Measurements from ENCODE around the gene AGAP5.
"Not testable (repeated sequence)": the region's sequence is repeated elsewhere in the genome, so short reads cannot be mapped to it uniquely, and the experiment has no call there.

AGAP5 gene

DNA sequence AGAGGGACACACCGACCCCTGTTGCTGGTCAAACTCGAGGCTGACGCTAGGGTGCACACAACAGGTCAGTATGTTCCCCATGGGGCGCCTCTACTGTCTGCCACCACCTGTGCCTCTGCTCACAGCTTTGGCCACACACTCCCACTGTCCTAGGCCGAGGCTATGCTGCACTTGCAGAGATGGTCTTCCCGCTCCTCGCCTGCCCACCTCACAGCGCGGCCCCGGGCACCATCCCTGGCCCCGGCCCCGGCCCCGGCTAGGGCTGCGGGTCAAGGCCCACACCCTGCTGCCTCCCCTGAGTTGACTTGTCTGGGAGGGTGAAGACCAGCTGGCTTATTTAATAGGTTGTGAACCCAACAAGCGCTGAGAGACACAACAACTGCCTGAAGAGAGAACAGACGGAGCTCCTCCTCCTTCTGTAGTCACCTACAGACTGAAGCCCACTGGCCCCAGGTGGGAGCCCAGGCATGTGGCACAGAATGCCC, at the start of gene AGAP5:
AGAP5 (minus strand) TSS at position 435 of the 485 bp plus-strand sequence; CDS start at position 81, 354 bp downstream.
- not testable (repeated sequence) for DNase-seq (ENCODE audit: low read depth)

DNA sequence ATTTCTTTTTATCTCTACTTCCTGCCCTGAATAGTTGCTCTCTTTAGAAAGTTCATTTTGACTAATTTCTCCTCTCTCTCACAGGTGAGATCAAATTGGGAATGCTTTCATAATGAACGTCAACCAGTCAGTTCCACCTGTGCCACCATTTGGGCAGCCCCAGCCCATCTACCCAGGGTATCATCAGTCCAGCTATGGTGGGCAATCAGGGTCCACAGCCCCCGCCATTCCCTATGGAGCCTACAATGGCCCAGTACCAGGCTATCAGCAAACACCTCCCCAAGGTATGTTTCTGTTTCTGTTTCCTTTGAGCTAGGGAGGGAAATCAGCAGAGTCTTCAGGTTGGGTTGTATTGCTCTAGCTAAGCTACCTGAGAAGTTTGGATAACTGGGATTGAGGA, 48.8 kb upstream of the AGAP5 start:
- DNase-seq (ENCODE audit: low read depth): no peak

DNA sequence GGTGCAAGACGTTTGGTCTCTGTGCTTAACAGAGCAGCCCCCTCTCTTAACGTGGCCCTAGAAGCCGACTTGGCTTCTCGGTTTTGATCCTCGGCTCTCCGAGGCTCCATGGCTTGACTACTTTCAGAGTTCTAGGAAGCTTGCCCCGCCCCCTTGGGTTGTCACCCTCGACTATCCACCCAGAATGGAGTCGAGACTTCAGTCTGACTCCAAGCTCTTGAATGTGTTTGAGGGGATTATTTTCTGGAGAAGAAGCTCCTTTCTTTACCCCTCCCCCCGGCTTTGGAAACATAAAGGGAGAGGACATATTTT, 46.7 kb upstream of the AGAP5 start:
- peak; percentile 31 for DNase-seq (ENCODE audit: low read depth)

DNA sequence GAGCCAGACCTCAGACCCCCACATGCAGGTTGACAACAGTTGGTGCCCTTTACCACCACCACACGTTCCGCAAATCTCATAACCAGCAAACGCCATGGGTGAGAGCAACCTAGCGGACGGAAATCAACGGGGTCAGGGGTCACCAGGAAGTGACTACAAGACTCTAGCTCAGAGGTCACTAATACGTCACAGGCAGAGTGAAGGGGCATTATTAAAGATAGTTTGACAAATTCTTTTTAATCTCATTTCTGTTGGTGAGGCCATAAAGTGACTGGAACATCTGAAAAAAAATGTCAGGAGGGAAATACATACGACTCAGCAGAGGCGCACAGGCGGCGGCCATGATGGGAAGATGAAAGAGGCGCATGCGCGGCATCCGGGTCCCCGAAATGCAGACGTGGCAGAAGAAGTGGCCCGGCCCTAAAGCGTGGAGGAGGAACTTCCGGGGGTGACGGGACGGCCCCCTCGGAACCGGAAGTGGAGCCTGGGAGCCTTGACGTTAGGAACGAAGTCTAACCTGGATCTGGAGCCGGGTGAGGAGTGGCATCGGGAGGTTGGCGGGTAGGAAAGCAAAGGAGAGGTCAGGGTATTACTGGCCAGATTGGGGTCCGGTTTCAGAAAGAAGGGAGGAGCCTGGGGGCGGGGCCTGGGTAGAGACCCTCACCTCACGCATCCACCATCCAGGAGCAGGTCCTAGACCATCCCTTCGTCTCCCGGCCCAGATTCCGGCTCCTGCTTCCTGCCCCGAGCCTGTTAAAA, 46.2 kb upstream of the AGAP5 start, which contains the start of gene SEC24C:
SEC24C (plus strand) TSS at position 468 of the 759 bp plus-strand sequence. CDS start 2,461 bp downstream, outside the sequence.
- DNase-seq (ENCODE audit: low read depth): peak; percentile 92

DNA sequence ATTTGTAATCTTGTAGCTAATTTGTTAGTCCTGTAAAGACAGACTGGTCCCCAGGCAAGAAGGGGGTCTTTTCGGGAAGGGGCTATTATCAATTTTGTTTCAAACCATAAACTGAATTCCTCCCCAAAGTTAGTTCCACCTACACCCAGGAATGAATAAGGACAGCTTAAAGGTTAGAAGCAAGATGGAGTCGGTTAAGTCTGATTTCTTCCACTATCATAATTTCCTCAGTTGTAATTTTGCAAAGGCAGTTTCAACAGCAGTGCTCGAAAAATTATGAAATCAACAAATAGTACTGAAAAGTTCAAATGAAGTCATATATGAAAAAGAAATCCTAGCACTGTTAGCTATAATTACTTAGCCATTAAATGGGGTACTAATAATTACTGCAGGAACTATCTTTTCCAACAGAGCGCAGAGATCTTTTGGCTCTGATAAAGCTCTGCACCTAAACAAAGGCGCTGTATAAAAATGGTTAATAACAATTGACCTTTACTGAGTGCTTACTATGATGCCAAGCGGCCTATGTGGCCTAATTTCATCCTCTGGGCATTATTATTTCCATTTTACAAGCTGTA, 45.5 kb upstream of the AGAP5 start:
- no peak for DNase-seq (ENCODE audit: low read depth)

DNA sequence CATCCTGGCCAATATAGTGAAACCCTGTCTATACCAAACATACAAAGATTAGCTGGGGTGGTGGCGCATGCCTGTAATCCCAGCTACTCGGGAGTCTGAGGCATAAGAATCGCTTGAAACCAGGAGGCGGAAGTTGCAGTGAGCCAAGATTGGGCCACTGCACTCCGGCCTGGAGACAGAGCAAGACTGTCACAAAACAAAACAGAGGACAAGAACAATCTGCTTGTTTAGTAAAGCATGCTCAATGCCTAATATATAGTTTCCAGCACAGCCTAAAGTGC, 44.5 kb upstream of the AGAP5 start:
- no peak for DNase-seq (ENCODE audit: low read depth)

DNA sequence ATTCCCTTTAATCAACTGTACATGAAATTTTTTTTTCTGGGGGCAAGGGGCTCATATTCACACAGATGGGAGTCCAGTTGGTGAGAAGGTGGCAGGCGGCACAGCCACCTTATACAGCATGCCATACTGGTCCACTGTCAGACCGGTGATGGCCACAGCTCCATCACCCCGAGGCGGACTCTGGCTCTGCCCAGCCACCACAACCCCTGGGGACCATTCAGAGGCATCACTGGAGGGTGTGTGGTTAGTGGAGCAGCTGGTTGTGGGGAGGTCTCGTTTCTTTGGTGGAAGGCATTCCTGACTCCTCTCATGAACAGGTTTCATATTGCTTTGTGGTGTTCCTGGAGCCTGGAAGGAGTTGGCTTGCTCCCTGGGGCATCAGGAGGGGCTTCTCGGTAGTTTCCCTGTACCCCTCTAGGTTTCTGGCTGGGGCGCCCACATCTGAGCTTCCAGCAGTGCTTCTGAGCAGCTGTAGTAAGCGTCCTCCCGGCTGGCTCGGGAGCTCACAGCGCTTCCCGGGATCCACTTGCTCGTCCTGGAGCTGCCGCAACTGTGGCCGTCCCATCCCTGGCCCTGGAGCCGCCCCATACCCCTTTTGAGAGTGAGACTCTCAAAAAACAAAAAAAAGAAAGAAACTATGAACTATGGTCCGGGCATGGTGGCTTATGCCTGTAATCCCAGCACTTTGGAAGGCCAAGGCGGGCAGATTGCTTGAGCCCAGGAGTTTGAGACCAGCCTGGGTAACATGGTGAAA, 42.8 kb upstream of the AGAP5 start:
- DNase-seq (ENCODE audit: low read depth): not testable (repeated sequence)

DNA sequence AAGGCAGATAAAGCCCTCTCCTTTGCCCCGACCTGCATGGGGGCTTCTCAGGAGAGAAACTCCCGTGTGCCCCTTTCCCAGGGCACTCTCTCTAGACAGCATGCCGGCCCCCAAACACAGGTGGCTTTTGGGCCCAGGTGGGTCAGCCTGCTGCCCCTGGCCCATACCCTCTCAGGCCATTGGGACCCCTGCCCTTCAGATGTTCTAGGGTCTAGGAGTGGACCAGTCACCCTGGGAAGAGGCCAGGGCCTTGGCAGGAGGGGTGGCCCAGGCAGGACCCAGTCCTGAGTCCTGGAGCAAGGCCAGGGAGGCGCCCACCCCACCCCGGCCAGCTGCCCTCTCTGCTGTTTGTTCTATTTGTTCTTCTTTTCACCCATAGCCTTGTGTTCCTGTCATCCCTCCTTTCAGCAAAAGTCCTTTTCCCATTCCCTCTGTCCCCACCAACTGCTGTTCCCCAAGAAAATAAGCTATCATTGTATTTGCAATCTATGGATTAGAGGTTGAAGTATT, 36.9 kb upstream of the AGAP5 start:
- DNase-seq (ENCODE audit: low read depth): no peak

DNA sequence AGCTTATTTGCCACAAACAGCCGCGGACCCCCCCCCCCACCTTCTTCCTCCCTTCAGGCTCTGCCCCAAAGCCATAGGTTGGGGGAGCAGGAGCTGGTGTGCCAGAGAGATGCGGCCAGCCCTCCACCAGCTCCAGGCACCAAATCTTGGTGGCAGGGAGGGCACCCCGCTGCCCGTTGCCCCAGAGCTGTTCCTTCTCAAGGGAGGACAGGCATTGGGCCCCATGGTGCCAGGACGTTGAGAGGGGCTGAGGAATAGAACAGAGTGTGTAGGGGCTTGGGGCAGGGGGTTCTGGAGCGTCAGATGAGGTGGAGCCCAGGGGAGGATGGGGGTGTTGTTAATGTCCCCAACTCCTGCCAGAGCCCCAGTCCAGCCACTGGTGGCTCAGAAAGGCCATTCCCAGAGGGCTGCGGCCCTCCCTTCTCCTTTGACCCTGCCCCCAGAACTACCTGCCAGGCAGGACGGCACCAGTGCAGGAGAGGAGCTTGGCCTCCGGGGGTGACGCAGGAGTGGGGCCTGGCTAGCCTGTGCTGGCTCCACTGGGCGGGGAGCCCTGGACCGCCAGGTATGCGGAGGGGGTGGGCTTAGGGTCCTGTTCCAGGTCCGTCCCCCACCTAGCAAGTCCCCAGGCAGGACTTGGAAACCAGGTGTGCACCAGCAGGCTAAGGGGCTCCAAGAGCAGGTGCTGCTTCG, 36.3 kb upstream of the AGAP5 start:
- DNase-seq (ENCODE audit: low read depth): no peak

DNA sequence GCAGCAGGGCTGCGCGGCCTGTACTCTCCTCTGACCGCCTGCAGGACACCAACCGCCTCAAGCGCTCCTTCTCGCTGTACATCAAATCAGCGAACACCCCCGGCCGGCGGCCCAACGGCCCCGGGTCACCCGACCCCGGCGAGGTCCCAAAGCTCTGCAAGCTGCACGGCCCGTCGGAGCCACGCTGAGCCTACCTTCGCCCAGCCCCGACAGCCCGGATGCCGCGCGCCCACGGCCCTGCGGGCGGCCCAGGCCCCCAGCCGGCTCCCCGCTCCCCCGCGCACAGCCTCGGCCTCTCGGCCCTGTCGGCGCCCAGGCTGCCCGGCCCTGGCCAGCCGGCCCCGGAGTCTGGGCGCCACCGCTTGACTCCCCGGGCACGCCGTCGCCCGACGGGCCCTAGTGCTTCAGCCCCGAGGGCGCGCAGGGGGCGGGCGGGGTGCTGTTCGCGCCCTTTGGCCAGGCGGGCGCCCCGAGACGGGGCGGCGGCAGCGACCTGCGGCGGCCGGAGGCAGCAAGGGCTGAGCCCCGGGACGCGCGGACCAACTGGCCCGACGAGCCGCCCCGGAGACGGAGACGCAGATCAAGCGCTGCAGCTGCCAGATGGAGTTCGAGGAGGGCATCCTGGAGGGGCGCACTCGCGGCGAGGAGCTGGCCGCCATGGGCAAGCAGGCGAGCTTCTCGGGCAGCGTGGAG, 35.2 kb upstream of the AGAP5 start:
- no peak for DNase-seq (ENCODE audit: low read depth)

DNA sequence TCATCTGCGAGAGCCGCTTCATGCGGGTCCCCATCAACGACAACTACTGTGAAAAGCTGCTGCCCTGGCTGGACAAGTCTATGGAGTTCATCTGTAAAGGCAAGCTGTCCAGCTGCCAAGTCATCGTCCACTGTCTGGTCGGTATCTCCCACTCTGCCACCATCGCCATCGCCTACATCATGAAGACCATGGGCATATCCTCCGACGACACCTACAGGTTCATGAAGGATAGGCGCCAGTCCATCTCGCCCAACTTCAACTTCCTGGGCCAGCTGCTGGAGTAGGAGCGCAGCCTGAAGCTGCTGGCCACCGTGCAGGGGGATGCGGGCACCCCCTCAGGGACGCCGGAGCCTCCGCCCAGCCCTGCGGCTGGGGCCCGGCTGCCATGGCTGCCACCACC, 34.5 kb upstream of the AGAP5 start:
- DNase-seq (ENCODE audit: low read depth): no peak

DNA sequence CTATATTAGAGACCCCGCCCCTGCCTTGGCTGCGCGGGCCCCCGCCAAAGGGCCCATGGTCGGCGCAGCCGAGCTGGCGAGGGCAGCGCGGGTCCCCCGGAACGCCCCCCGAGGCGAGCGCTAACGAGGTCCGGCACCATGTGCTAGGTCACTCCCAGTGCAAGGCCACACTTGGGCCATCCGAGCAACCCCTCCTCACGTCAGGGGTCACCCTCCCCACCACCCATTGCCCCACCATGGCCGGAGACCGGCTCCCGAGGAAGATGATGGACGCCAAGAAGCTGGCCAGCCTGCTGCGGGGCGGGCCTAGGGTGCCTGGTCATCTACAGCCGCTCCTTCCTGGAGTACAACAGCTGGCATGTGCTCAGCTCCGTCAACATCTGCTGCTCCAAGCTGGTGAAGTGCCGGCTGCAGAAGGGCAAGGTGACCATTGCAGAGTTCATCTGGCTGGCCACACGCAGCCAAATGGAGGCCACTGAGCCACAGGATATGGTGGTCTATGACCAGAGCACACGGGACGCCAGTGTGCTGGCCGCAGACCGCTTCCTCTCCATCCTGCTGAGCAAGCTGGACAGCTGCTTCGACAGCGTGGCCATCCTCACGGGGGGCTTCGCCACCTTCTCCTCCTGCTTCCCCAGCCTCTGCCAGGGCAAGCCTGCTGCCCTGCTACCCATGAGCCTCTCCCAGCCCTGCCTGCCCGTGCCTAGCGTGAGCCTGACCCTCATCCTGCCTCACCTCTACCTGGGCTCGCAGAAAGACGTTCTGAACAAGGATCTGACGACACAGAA, 33.9 kb upstream of the AGAP5 start:
- no peak for DNase-seq (ENCODE audit: low read depth)

DNA sequence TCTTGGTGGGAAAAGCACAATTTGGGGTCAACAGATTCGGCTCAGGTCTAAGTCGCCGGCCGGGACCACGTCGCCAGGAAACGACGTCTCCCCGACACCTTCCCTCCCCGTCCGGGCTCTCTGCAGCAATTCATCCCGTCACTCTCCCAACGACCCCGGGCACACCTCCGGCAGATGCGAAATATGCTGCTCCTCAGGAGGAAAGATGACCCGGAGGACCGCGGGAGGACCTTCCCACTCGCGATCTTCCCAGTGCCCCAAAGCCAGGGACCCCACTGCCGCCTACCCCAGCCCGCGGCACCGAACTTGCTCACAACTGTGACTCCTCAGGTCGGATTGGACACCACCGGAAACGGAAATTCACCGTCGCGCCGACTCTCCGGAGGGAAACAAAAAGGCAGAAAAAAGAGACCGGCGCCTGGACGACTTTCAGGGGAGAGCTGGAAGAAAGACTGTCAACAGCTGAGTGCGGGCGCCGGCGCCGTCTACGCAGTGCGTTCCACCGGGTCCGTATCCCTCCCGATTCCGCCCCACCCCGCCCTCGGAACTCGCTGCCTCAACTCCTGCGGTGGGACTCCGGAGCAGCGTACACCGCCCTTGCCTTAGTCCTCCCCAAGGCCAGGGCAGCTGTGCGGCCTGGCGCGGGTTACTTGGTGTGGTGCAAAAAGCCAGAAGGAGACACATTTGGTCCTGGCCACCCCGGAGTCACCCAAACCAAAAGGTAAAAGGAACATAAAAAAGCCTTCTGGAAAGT, 32.4 kb upstream of the AGAP5 start:
- DNase-seq (ENCODE audit: low read depth): peak; percentile 83

DNA sequence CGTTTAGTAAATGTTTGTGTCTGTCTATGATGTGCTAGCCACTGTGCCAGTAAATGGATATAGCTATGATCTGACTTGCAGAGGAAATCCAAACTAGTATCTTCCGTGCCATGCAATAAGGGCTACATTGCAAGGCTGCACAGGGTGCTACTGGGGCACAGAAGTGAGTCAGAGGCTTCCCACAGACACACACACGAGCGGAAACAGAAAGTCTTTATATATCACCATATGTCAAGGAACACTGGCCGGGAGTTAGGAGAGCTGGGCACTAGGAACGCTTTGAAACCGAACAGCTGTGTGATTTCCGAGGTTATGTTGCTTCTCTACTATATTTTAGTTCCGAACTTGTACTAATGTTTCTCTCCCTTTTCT, 31.9 kb upstream of the AGAP5 start:
- DNase-seq (ENCODE audit: low read depth): peak; percentile 29

DNA sequence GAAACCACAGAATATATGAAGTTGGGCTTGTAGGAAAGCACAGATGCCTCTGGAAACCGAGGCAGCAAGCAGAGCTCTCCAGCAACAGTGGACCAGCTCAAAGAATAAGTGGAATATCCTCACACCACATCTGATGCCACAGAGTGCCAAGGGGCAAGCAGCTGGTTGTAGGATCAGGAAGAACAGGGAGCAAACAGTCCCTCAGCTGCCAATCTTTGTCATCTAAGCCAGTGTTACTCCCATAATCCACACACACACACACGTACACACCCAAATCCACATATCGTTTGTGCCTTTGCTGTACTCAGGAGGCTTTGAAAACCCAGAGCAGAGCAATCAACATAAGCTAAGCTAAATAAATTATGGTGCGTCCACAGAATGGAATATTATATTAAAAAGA, 25.6 kb upstream of the AGAP5 start:
- no peak for DNase-seq (ENCODE audit: low read depth)

DNA sequence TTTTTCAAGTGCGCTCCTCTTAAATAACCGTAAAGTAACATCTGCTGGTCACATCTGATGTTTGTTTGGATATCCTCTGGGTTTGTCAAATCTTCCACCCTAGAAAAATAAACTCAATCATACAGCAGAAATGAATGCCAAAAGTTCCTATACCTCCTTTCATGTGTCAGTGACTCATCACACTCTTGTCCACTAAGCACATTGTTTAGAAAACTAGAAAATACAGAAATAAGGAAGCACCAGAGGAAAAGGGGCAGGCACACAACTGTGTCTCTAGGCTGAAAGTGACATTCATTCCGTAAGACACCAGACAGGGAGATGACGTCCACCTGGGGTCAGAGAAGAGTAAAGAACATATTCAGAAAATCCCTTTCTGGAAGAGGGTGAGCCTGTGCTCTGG, 22.7 kb upstream of the AGAP5 start:
- not testable (repeated sequence) for DNase-seq (ENCODE audit: low read depth)

DNA sequence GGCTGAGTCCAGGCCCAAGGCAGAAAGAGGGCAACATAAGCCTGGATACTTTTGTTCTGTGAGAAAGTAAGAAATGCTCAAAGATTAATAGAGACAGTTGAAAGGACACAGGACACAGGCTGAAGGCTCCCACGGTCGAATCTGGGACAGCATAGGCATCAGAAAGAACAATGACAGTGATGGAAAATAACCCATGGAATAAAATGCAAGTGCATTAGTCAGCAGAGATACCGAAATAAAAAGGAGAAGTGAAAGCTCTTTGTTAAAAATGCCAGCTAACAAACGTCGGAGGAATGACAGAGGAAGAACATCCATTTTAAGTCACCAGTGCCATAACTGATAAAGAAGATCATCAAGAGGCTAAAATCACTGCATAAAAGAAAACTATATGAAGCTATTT, 19.6 kb upstream of the AGAP5 start:
- no peak for DNase-seq (ENCODE audit: low read depth)

DNA sequence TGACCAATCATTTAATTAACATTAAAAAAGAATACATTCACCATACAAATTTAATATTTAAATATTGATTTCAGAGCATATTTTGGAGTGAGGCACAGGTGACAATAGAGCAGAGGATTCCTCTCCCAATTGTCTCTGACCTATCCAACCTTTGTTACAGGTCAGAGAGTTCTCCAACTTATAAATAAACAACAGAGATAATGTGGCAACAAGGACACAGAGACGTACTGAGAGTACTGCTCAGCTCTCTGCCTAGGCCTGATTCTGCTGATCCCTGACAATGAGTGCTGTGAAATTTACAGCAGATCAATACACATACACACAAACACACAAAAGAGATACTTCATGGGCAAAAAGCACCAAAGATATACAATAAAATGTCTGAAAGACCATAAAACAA, 18.3 kb upstream of the AGAP5 start:
- no peak for DNase-seq (ENCODE audit: low read depth)

DNA sequence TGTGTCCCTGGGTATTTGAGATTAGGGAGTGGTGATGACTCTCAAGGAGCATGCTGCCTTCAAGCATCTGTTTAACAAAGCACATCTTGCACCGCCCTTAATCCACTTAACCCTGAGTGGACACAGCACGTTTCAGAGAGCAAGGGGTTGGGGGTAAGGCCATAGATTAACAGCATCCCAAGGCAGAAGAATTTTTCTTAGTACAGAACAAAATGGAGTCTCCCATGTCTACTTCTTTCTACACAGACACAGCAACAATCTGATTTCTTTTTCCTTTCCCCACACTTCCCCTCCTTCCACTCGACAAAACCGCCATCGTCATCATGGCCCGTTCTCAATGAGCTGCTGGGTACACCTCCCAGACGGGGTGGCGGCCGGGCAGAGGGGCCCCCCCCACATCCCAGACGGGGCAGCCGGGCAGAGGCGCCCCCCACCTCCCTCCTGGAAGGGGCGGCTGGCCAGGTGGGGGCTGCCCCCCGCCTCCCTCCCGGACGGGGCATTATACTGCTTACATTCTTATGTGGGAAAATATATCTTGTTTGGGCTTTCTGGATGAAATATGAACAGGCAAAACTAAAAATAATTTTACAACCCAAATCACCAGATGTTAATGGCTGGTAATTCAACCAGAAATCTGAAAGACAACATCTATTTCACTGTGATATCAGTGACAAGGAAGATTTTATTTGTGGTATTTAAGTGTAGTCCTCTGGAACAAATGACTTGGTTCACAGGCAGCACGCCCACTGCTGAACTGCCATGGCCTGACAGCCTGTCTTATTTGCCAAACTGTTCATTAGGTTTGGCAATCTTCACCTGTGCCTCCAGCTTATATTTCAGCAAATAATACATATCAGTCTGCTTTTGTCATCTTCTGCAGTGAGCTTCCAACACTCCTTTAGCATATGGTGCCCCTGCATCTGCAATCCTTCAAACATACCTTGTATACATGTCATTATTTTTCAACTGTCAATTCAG, 17.6 kb upstream of the AGAP5 start:
- DNase-seq (ENCODE audit: low read depth): not testable (repeated sequence)

Measured in stimulated activated CD4-positive, alpha-beta T cell treated with anti-CD3 and anti-CD28 coated beads, Interleukin-2, amount 100 ng/mL, for 4 hours (primary cell).